Hepatocyte (in vitro differentiated cells): ENCODE measurements around the gene CDH11.

Source experiments
- CTCF ChIP-seq: fragments of 200-600 bp; sonication (generic); IDR thresholded peaks from 2 replicates; pipeline ENCODE4 v1.5.1; 2016; ENCODE audit warnings: antibody characterized with exemption, mild to moderate bottlenecking; ENCODE audit not compliant: poor library complexity
- EZH2 ChIP-seq: fragments of 200-600 bp; sonication (generic); IDR thresholded peaks from 2 replicates; pipeline ENCODE4 v1.6.1; 2016; ENCODE audit warnings: antibody characterized with exemption, mild to moderate bottlenecking, borderline replicate concordance

DNA sequence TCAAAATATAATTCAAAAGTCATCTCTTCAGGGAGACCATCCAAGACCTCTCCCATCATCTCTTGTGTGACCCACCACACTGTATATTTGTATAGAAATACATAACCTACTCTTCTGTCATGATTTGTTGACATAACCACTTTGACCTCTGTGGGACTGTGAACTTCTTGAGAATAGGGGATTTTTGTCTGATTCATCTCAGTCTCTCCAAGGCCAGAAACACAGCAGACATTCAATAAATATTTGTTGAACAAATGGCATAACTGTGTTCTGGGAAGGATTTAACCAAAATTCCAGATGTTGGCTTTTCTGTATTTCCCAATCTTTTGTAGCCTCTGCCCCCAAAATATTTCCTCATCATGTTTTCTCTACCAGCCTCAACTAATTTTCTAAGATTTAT lies 169.7 kb downstream of the CDH11 start:
- no peak for TF ChIP-seq CTCF
- no peak for TF ChIP-seq EZH2
